H1 (cell line): ENCODE results near the gene PPM1F. TPM values are rescaled to one million over a fixed set of nuclear protein-coding genes. Genes with fewer than 3 reads are reported as not detected.

ENCODE experiments used
- EP300 ChIP-seq, 2 experiments: IDR thresholded peaks; 1 replicate in 1 of 2; 2 replicates in 1 of 2; pipeline ENCODE4 v1.6.1; 2011 to 2012; ENCODE audit warnings: low read depth in 2 of 2, low read length in 2 of 2, mild to moderate bottlenecking in 2 of 2, borderline replicate concordance in 1 of 2, inconsistent platforms in 1 of 2, moderate library complexity in 1 of 2
- JUN ChIP-seq: IDR thresholded peaks from 2 replicates; pipeline ENCODE4 v1.6.1; 2011; ENCODE audit warnings: low read depth, mild to moderate bottlenecking, improper control_type of control experiment, low read length
- RNF2 ChIP-seq: fragments of 200-900, 300-1000 bp; sonication (generic); IDR thresholded peaks from 2 replicates; pipeline ENCODE4 v1.7.1; 2016; ENCODE audit warnings: borderline replicate concordance, low read depth, mild to moderate bottlenecking, antibody characterized with exemption, low read length; ENCODE audit not compliant: poor library complexity, severe bottlenecking; ENCODE audit errors: missing control alignments
- SUZ12 ChIP-seq: fragments of 200-600 bp; sonication (generic); IDR thresholded peaks from 2 replicates; pipeline ENCODE4 v1.6.1; 2012; ENCODE audit warnings: mild to moderate bottlenecking, inconsistent platforms, low read length, moderate library complexity, mixed read lengths
- polyA plus RNA-seq, 7 experiments: library from polyadenylated mRNA; depleted of rRNA in 3 of 7; stranded (reverse) in 5 of 7; unstranded in 2 of 7; fragments of >200 nt in 5 of 7; fragments of 200-250 nt in 2 of 7; gene quantifications; 1 replicate in 5 of 7; 2 replicates in 1 of 7; 4 replicates in 1 of 7; pipeline versions ENCODE4 v1.2.1 to v1.2.3, GENCODE V29; 2011 to 2013; ENCODE audit warnings: missing spikeins in 2 of 7, mixed read lengths in 2 of 7
- total RNA-seq: library from RNA; stranded (reverse); fragmentation: NEBNext Ultra II Directional; extraction: Animal tissue kit (Norgen Biotek cat#: 25700); gene quantifications from 2 replicates; pipeline ENCODE4 v1.2.1, GENCODE V29; 2021

The PPM1F gene
- total and polyA plus RNA-seq, 2 of the 8 experiments (the other 6 are each of a cell fraction or from before 2014, with no cell fraction given), result 12.4 to 22.8 TPM

DNA sequence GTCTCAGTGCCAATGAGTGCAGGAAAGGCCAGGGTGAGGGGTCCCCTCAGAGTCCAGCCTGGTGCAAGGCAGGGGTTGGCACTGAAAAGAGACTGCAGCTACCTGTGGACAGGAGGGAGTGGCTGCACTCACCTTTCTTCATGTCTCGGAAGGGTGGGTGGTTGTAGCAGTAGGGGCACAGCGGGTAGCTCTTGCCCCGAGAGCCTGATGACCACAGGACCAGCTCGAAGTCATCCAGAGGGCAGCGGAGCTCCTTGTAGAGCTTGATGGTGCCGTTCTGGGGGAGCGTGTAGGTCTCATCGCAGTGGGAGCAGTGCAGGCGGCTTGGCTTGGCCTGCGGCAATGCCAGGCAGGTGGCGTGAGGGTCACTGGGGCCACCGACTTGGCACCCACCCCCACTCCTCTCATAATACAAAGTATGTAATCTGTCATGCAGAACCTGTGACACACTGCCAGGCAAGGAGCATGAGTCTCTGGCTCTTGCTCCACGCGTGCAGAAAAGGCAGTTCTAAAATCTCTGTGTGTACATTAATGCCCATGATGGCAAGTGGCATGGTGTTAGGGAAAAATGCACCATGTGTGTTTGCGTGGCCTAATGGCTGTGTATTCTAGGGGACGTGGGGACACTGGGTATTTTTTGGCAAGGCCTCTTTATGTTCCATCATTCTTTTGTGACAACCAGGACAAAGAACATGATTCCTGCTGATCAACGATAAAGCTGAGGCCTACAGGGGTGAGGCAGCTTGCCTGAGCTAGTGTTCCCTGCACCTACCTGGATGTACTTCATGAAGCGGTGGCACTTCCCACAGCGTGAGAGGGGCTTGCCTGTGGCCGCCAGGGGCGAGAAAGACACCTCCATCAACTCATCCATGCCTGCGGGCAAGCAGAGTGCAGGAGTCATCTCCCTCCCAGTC, 6.0 kb upstream of the PPM1F start (continued):
- TF ChIP-seq RNF2 (no peak), SUZ12 (no peak), JUN (no peak), EP300 (IDR thresholded peaks at IDR 0.05; ENCODE audit: borderline replicate concordance in 1 of 2, low read depth in 2 of 2, low read length in 2 of 2) (no peak)
- TF ChIP-seq, all 59 proteins: peak for 0
